Measurements from ENCODE around the gene AAR2.

The AAR2 gene

GRCh38 chr20:36214684-36215256 is 21.5 kb upstream of the AAR2 start:
- Histone ChIP-seq H4K20me1 (ENCODE audit: insufficient read depth, low read length) (no peaks in the 10 kb centered on the region), H3K4me3 (ENCODE audit: low read depth in 1 of 2, low read length in 2 of 2) (no peak overlapping the region), H3K4me2 (ENCODE audit: insufficient read depth, low read length) (no peak overlapping the region), H3K36me3 (ENCODE audit: insufficient read depth, low read length) (no peaks in the 10 kb centered on the region), H3K27ac (ENCODE audit: low read length) (no peak overlapping the region), H3K27me3 (ENCODE audit: insufficient read depth, low read length, poor library complexity) (peaks cover 20% of the 10 kb centered on the region), H3K4me1 (ENCODE audit: insufficient read depth, low read length) (no peaks in the 10 kb centered on the region), H3K79me2 (ENCODE audit: insufficient read depth, low read length) (no peaks in the 10 kb centered on the region), H2AFZ (ENCODE audit: low read depth, low read length) (no peak overlapping the region), H3K9ac (ENCODE audit: low read depth, low read length) (no peak overlapping the region), H3K9me3 (ENCODE audit: insufficient read depth, low read length, severe bottlenecking) (no peaks in the 10 kb centered on the region)
- TF ChIP-seq EZH2 (IDR thresholded peaks at IDR 0.05; ENCODE audit: borderline replicate concordance, low read depth, low read length, severe bottlenecking) (no peak), CTCF (IDR thresholded peaks at IDR 0.05; ENCODE audit: borderline replicate concordance, extremely low read depth, low read length, poor library complexity, severe bottlenecking) (peak; percentile 72)
- ATAC-seq (ENCODE audit: insufficient read depth, low read depth) = 0 out of 3 replicates have a peak, but pooled peaks have one; percentile 39
- DNase-seq = peak; percentile 11

- Histone ChIP-seq H3K4me1 (ENCODE audit: insufficient read depth, low read length) (no peaks in the 10 kb centered on the region), H3K27ac (ENCODE audit: low read length) (no peak overlapping the region), H3K4me3 (ENCODE audit: low read depth in 1 of 2, low read length in 2 of 2) (no peak overlapping the region), H3K9ac (ENCODE audit: low read depth, low read length) (no peak overlapping the region), H2AFZ (ENCODE audit: low read depth, low read length) (no peak overlapping the region), H3K36me3 (ENCODE audit: insufficient read depth, low read length) (no peaks in the 10 kb centered on the region), H3K79me2 (ENCODE audit: insufficient read depth, low read length) (no peaks in the 10 kb centered on the region), H3K9me3 (ENCODE audit: insufficient read depth, low read length, severe bottlenecking) (no peaks in the 10 kb centered on the region), H3K4me2 (ENCODE audit: insufficient read depth, low read length) (no peak overlapping the region), H3K27me3 (ENCODE audit: insufficient read depth, low read length, poor library complexity) (peaks cover 21% of the 10 kb centered on the region), H4K20me1 (ENCODE audit: insufficient read depth, low read length) (no peaks in the 10 kb centered on the region)
- TF ChIP-seq CTCF (IDR thresholded peaks at IDR 0.05; ENCODE audit: borderline replicate concordance, extremely low read depth, low read length, poor library complexity, severe bottlenecking) (no peak), EZH2 (IDR thresholded peaks at IDR 0.05; ENCODE audit: borderline replicate concordance, low read depth, low read length, severe bottlenecking) (no peak)
- ATAC-seq (ENCODE audit: insufficient read depth, low read depth) = no peak
- no peak for DNase-seq
These were observed 20.5 kb upstream of the AAR2 start for GRCh38 chr20:36215778-36216177.

- H3K4me3 ChIP-seq (ENCODE audit: low read depth in 1 of 2, low read length in 2 of 2) = no peak overlapping the region
- TF ChIP-seq CTCF (IDR thresholded peaks at IDR 0.05; ENCODE audit: borderline replicate concordance, extremely low read depth, low read length, poor library complexity, severe bottlenecking) (no peak), EZH2 (IDR thresholded peaks at IDR 0.05; ENCODE audit: borderline replicate concordance, low read depth, low read length, severe bottlenecking) (no peak)
These were observed 19.8 kb upstream of the AAR2 start for GRCh38 chr20:36216314-36217025.

More at GRCh38 chr20:36216314-36217025, 19.8 kb upstream of the AAR2 start:
- Histone ChIP-seq H3K4me1 (ENCODE audit: insufficient read depth, low read length) (no peaks in the 10 kb centered on the region), H2AFZ (ENCODE audit: low read depth, low read length) (no peak overlapping the region), H3K4me2 (ENCODE audit: insufficient read depth, low read length) (no peak overlapping the region), H3K27ac (ENCODE audit: low read length) (no peak overlapping the region), H3K9me3 (ENCODE audit: insufficient read depth, low read length, severe bottlenecking) (no peaks in the 10 kb centered on the region), H3K79me2 (ENCODE audit: insufficient read depth, low read length) (no peaks in the 10 kb centered on the region), H3K9ac (ENCODE audit: low read depth, low read length) (no peak overlapping the region), H3K27me3 (ENCODE audit: insufficient read depth, low read length, poor library complexity) (peaks cover 28% of the 10 kb centered on the region), H4K20me1 (ENCODE audit: insufficient read depth, low read length) (no peaks in the 10 kb centered on the region), H3K36me3 (ENCODE audit: insufficient read depth, low read length) (no peaks in the 10 kb centered on the region)
- DNase-seq (no peak), ATAC-seq (ENCODE audit: insufficient read depth, low read depth) (no peak)

Measured in DND-41 (cell line).